Measurements from ENCODE around the gene CLEC18C.
"Not testable (repeated sequence)": the region's sequence is repeated elsewhere in the genome, so short reads cannot be mapped to it uniquely, and the experiment has no call there.

- TF ChIP-seq CTCF, POLR2A (IDR thresholded peaks at IDR 0.05): not testable (repeated sequence)
Observed at GRCh38 chr16:70166688-70167087, 6.9 kb upstream of the CLEC18C start.
